Hematopoietic multipotent progenitor cell treated with erythropoietin and hydrocortisone succinate and interleukin-3 and kit ligand, for 17 days (in vitro differentiated cells): ENCODE data around the gene SECISBP2.

Source experiments
- DNase-seq: peaks from one replicate; pipeline ENCODE4 v3.0.0-alpha.2; 2015; ENCODE audit warnings: low spot score

The SECISBP2 gene

GRCh38 chr9:89383030-89383720 is 64.9 kb downstream of the SECISBP2 start:
- DNase-seq, result no peak

GRCh38 chr9:89383721-89384300 is 65.5 kb downstream of the SECISBP2 start:
- DNase-seq, result no peak

GRCh38 chr9:89384783-89385182 is 66.5 kb downstream of the SECISBP2 start:
- DNase-seq, result no peak

GRCh38 chr9:89386206-89386605 is 67.9 kb downstream of the SECISBP2 start:
- no peak for DNase-seq

- DNase-seq, result no peak
These were observed 68.5 kb downstream of the SECISBP2 start for GRCh38 chr9:89386797-89387196.

- no peak for DNase-seq
These were observed 69.0 kb downstream of the SECISBP2 start for GRCh38 chr9:89387197-89387849.

GRCh38 chr9:89388084-89388867 is 70.0 kb downstream of the SECISBP2 start:
- DNase-seq, result no peak

- no peak for DNase-seq
These were observed 70.5 kb downstream of the SECISBP2 start for GRCh38 chr9:89388868-89389177.

- no peak for DNase-seq
These were observed 71.8 kb downstream of the SECISBP2 start for GRCh38 chr9:89390068-89390555.

- no peak for DNase-seq
These were observed 72.3 kb downstream of the SECISBP2 start for GRCh38 chr9:89390578-89391116.

GRCh38 chr9:89391585-89391984 is 73.3 kb downstream of the SECISBP2 start:
- no peak for DNase-seq

GRCh38 chr9:89394412-89394811 is 76.1 kb downstream of the SECISBP2 start:
- DNase-seq, result no peak

GRCh38 chr9:89395931-89396710 is 77.8 kb downstream of the SECISBP2 start:
- no peak for DNase-seq

GRCh38 chr9:89397471-89397870 is 79.2 kb downstream of the SECISBP2 start:
- no peak for DNase-seq

- DNase-seq, result no peak
These were observed 80.3 kb downstream of the SECISBP2 start for GRCh38 chr9:89398621-89399020.

- DNase-seq, result no peak
These were observed 82.3 kb downstream of the SECISBP2 start for GRCh38 chr9:89400403-89401116.

GRCh38 chr9:89402695-89403427 is 84.6 kb downstream of the SECISBP2 start:
- no peak for DNase-seq

GRCh38 chr9:89404074-89404473 is 85.8 kb downstream of the SECISBP2 start:
- DNase-seq, result no peak

- no peak for DNase-seq
These were observed 87.5 kb downstream of the SECISBP2 start for GRCh38 chr9:89405826-89406225.

GRCh38 chr9:89407070-89407469 is 88.8 kb downstream of the SECISBP2 start:
- no peak for DNase-seq
